Measurements from ENCODE around the gene C9orf85.
A peak's percentile ranks its signal among the peaks of the same experiment; 100 is the strongest.

DNA sequence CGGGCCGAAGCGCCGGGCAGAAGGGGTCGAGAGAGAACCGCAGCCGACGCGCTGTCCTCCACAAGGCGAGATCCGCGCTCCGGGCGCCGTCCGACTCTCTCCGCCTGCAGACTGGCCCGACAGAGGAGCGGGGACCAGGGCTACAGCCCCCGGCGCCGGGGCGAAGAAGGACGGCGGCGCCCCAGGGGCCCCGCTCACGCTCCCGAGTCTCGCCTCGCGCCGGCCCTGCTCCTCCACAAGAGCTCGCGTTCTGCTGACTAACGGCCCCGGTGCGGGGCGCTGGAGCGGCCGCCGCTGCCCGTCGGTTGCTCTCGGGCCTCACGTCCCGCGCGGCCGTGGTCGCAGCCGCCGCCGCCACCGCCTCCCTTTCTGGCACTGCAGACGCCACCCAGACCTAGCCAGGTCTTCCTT lies 784 bp upstream of the C9orf85 start:
- TF ChIP-seq, protein P1, sequence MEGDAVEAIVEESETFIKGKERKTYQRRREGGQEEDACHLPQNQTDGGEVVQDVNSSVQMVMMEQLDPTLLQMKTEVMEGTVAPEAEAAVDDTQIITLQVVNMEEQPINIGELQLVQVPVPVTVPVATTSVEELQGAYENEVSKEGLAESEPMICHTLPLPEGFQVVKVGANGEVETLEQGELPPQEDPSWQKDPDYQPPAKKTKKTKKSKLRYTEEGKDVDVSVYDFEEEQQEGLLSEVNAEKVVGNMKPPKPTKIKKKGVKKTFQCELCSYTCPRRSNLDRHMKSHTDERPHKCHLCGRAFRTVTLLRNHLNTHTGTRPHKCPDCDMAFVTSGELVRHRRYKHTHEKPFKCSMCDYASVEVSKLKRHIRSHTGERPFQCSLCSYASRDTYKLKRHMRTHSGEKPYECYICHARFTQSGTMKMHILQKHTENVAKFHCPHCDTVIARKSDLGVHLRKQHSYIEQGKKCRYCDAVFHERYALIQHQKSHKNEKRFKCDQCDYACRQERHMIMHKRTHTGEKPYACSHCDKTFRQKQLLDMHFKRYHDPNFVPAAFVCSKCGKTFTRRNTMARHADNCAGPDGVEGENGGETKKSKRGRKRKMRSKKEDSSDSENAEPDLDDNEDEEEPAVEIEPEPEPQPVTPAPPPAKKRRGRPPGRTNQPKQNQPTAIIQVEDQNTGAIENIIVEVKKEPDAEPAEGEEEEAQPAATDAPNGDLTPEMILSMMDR (conservative IDR thresholded peaks at IDR 0.05): no peak
- peak; percentile 89 for TF ChIP-seq ZFX (IDR thresholded peaks at IDR 0.05)

All from C4-2B (cell line).